ENCODE results near the gene TCEANC2. TPM values are rescaled to one million over a fixed set of nuclear protein-coding genes. Genes with fewer than 3 reads are reported as not detected.

Gene TCEANC2
- total RNA-seq, 1 experiment from 2014 or later = 5.3 TPM

- H2BK20ac ChIP-seq (ENCODE audit: low read depth, low read length, poor library complexity, severe bottlenecking) = no peak overlapping the region
- no peak overlapping the region for H2BK120ac ChIP-seq (ENCODE audit: low read depth, low read length, poor library complexity, severe bottlenecking)
- no peak for DNase-seq
- no peak overlapping the region for H2AFZ ChIP-seq (ENCODE audit: low read length)
- no peaks in the 10 kb centered on the region for H4K20me1 ChIP-seq (ENCODE audit: control insufficient read depth, insufficient read depth, insufficient read length)
- H2AK5ac ChIP-seq (ENCODE audit: insufficient read length, low read length) = no peak overlapping the region
- H3K79me2 ChIP-seq (ENCODE audit: insufficient read depth, low read length) = no peaks in the 10 kb centered on the region
- H3K56ac ChIP-seq (ENCODE audit: insufficient read length, low read depth, low read length) = no peak overlapping the region
- no CpG with 5 or more reads among the region's 2 CpGs for WGBS (ENCODE audit: extremely low coverage, insufficient read length, low lambda C conversion rate)
- H2BK15ac ChIP-seq (ENCODE audit: low read depth, low read length) = no peak overlapping the region
- no peak overlapping the region for H4K91ac ChIP-seq (ENCODE audit: insufficient read length, low read depth, low read length)
- H3K4me3 Mint-ChIP-seq = no peak overlapping the region
- H2BK5ac ChIP-seq (ENCODE audit: insufficient read length, low read length) = no peak overlapping the region
- no peaks in the 10 kb centered on the region for H3K23me2 ChIP-seq (ENCODE audit: insufficient read length, low read depth, low read length, poor library complexity, severe bottlenecking)
- no peak overlapping the region for H4K5ac ChIP-seq (ENCODE audit: insufficient read length, low read depth, low read length)
- peaks cover 8% of the 10 kb centered on the region in 2 experiments for H3K4me1 Mint-ChIP-seq
- no peaks in the 10 kb centered on the region for H3K36me3 Mint-ChIP-seq (ENCODE audit: insufficient read depth in 1 of 3, low read depth in 3 of 3)
- H3T11ph ChIP-seq (ENCODE audit: low read length) = no peak overlapping the region
- no peaks in the 10 kb centered on the region for H3K27me3 Mint-ChIP-seq (ENCODE audit: low read depth)
- no peaks in the 10 kb centered on the region for H3K79me1 ChIP-seq (ENCODE audit: insufficient read depth, low read depth, low read length, poor library complexity, severe bottlenecking)
- H3K18ac ChIP-seq (ENCODE audit: insufficient read length, low read depth, low read length) = no peak overlapping the region
- H3K4ac ChIP-seq (ENCODE audit: low read depth, low read length) = no peak overlapping the region
- H3K14ac ChIP-seq (ENCODE audit: insufficient read depth, low read length) = no peak overlapping the region
- no peak overlapping the region for H3K4me2 ChIP-seq (ENCODE audit: insufficient read depth, insufficient read length, low read length)
- TF ChIP-seq CTCF (conservative IDR thresholded peaks at IDR 0.05) = no peak
- no peaks in the 10 kb centered on the region; the same call in 1 of the 2 replicates for H3K4me1 ChIP-seq (ENCODE audit: insufficient read depth, low read length)
- H3K27ac Mint-ChIP-seq = no peak overlapping the region
- no peak overlapping the region for H4K8ac ChIP-seq (replicated peaks; ENCODE audit: insufficient read length, low read depth, low read length)
- no peak overlapping the region for H3K23ac ChIP-seq (ENCODE audit: insufficient read length, low read depth, low read length)
- H3K9ac ChIP-seq (ENCODE audit: extremely low read depth, insufficient read length, low read length) = no peak overlapping the region
- no peaks in the 10 kb centered on the region for H3K27me3 ChIP-seq (ENCODE audit: insufficient read depth, low read length)
- no peak overlapping the region for H2BK12ac ChIP-seq (ENCODE audit: insufficient read length, low read depth, low read length)
- H3K9me3 Mint-ChIP-seq = no peaks in the 10 kb centered on the region
- no peak overlapping the region for H3K27ac ChIP-seq (ENCODE audit: insufficient read length, low read depth, low read length)
- no peaks in the 10 kb centered on the region for H3K9me3 ChIP-seq (ENCODE audit: control insufficient read depth, low read depth, low read length)
These were observed 27.2 kb downstream of the TCEANC2 start for GRCh38 chr1:54080598-54081049.
